ENCODE measurements around the gene CIT.

DNA sequence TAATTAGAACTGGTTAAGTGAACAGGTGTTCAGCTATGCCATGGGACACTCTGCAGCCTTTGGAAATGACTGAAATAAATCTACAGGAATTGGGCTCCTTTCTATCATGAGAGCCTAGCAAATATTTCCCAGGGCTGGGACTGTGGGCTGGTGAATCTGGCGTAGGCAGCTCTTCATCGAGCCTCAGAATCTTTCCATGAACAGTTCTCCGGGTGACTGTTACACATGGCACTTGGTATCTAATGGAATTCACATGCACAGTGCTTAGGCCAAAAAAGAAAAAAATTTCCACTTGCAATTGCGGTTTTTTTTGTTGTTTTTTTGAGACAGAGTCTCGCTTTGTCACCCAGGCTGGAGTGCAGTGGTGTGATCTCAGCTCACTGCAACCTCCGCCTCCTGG, 177.0 kb downstream of the CIT start:
- TF ChIP-seq, protein P1, sequence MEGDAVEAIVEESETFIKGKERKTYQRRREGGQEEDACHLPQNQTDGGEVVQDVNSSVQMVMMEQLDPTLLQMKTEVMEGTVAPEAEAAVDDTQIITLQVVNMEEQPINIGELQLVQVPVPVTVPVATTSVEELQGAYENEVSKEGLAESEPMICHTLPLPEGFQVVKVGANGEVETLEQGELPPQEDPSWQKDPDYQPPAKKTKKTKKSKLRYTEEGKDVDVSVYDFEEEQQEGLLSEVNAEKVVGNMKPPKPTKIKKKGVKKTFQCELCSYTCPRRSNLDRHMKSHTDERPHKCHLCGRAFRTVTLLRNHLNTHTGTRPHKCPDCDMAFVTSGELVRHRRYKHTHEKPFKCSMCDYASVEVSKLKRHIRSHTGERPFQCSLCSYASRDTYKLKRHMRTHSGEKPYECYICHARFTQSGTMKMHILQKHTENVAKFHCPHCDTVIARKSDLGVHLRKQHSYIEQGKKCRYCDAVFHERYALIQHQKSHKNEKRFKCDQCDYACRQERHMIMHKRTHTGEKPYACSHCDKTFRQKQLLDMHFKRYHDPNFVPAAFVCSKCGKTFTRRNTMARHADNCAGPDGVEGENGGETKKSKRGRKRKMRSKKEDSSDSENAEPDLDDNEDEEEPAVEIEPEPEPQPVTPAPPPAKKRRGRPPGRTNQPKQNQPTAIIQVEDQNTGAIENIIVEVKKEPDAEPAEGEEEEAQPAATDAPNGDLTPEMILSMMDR (IDR thresholded peaks at IDR 0.05): no peak
- TF ChIP-seq POLR2A (IDR thresholded peaks at IDR 0.05): no peak
